Endothelial cell of umbilical vein (primary cell): Measurements from ENCODE around the gene KCNMA1. TPM values are rescaled to one million over a fixed set of nuclear protein-coding genes. Genes with fewer than 3 reads are reported as not detected.

ENCODE experiments used
- BruUV-seq: library from RNA; stranded (reverse); fragments of 400-500 nt; replicated peaks from 2 replicates; lab custom pipeline; 2021; lab: Mats Ljungman, UMichigan
- CTCF ChIA-PET: fragments of 300-600, 350-600 bp; sonication (Branson Sonifier 250); formaldehyde crosslinking; loops from one replicate; lab custom pipeline; 2021; ENCODE audit warnings: antibody characterized with exemption, inconsistent platforms; lab: Charles Lee
- POLR2A ChIA-PET: fragments of 300-600, 350-600 bp; sonication (Branson Sonifier 250); formaldehyde crosslinking; loops from one replicate; lab custom pipeline; 2021; ENCODE audit warnings: antibody characterized with exemption, inconsistent platforms; lab: Charles Lee
- DNase-seq: peaks from one replicate; pipeline ENCODE4 v3.0.0-alpha.2; 2011; ENCODE audit warnings: low read depth, low spot score
- FAIRE-seq: peaks from 2 replicates; lab custom pipeline; 2011; peaks lifted over from hg19 to GRCh38; lab: Jason Lieb, UNC
- H2AFZ ChIP-seq: 2 replicates; pipeline ENCODE4 v1.6.0; 2012; ENCODE audit warnings: low read depth, low read length, control low read depth, inconsistent platforms
- H3K27ac ChIP-seq: 2 replicates; pipeline ENCODE4 v1.5.1; 2011; ENCODE audit warnings: low read depth, mild to moderate bottlenecking, control low read depth, low read length, moderate library complexity; ENCODE audit not compliant: insufficient read depth
- H3K27me3 ChIP-seq, 2 experiments: 2 replicates each; pipeline versions ENCODE4 v1.6.0 to v1.6.1; 2011; ENCODE audit warnings: low read length in 2 of 2, mixed read lengths in 1 of 2; ENCODE audit not compliant: control insufficient read depth in 2 of 2, insufficient read depth in 2 of 2
- H3K36me3 ChIP-seq, 2 experiments: 2 replicates in 1 of 2; 3 replicates in 1 of 2; pipeline ENCODE4 v1.5.1; 2011; ENCODE audit warnings: low read length in 2 of 2, mild to moderate bottlenecking in 1 of 2, moderate library complexity in 1 of 2; ENCODE audit not compliant: control insufficient read depth in 2 of 2, insufficient read depth in 2 of 2; ENCODE audit errors: extremely low read depth in 1 of 2
- H3K4me1 ChIP-seq: 3 replicates; pipeline ENCODE4 v1.5.1; 2011; ENCODE audit warnings: mild to moderate bottlenecking, low read length; ENCODE audit not compliant: control insufficient read depth, insufficient read depth; ENCODE audit errors: extremely low read depth
- H3K4me2 ChIP-seq: 2 replicates; pipeline ENCODE4 v1.6.1; 2011; ENCODE audit warnings: low read length, control low read depth, mixed read lengths; ENCODE audit not compliant: insufficient read depth
- H3K4me3 ChIP-seq, 3 experiments: fragments of 200-600 bp in 1 of 3; sonication (generic), shearing (Covaris generic) in 1 of 3; replicated peaks in 1 of 3; 2 replicates each; pipeline ENCODE4 v1.5.1; 2011 to 2016; ENCODE audit warnings: control low read depth in 3 of 3, low read length in 3 of 3, mild to moderate bottlenecking in 2 of 3, inconsistent platforms in 1 of 3, low read depth in 1 of 3, moderate library complexity in 1 of 3; ENCODE audit not compliant: insufficient read depth in 1 of 3
- H3K79me2 ChIP-seq: 2 replicates; pipeline ENCODE4 v1.6.0; 2012; ENCODE audit warnings: low read length, inconsistent platforms; ENCODE audit not compliant: control insufficient read depth, insufficient read depth
- H3K9ac ChIP-seq: replicated peaks from 2 replicates; pipeline ENCODE3; 2011; ENCODE audit warnings: low read length, control low read depth; ENCODE audit not compliant: insufficient read depth; ENCODE audit errors: extremely low read depth
- H3K9me1 ChIP-seq: replicated peaks from 3 replicates; pipeline ENCODE4 v1.6.0; 2011; ENCODE audit warnings: mild to moderate bottlenecking, low read length; ENCODE audit not compliant: control insufficient read depth, insufficient read depth; ENCODE audit errors: extremely low read depth
- H3K9me3 ChIP-seq: replicated peaks from 2 replicates; pipeline ENCODE4 v1.5.1; 2012; ENCODE audit warnings: low read length, inconsistent platforms; ENCODE audit not compliant: control insufficient read depth, insufficient read depth
- H4K20me1 ChIP-seq: replicated peaks from 2 replicates; pipeline ENCODE3; 2011; ENCODE audit warnings: mild to moderate bottlenecking, low read length; ENCODE audit not compliant: control insufficient read depth, insufficient read depth; ENCODE audit errors: extremely low read depth
- EZH2 ChIP-seq: IDR thresholded peaks from 2 replicates; pipeline ENCODE4 v1.6.1; 2012; ENCODE audit warnings: borderline replicate concordance, low read depth, mild to moderate bottlenecking, moderate library complexity, low read length, inconsistent platforms; ENCODE audit not compliant: severe bottlenecking
- FOS ChIP-seq: IDR thresholded peaks from 2 replicates; pipeline ENCODE4 v1.6.1; 2011; ENCODE audit warnings: mild to moderate bottlenecking, low read length, moderate library complexity, borderline replicate concordance; ENCODE audit not compliant: insufficient read depth
- GATA2 ChIP-seq: IDR thresholded peaks from 2 replicates; pipeline ENCODE4 v1.7.0; 2011; ENCODE audit warnings: low read depth, mild to moderate bottlenecking, moderate library complexity, mixed read lengths, low read length; ENCODE audit not compliant: insufficient read length, insufficient read depth
- JUN ChIP-seq: IDR thresholded peaks from 2 replicates; pipeline ENCODE4 v1.6.1; 2011; ENCODE audit warnings: borderline replicate concordance, low read depth; ENCODE audit not compliant: insufficient read length, insufficient read depth
- MAX ChIP-seq: IDR thresholded peaks from 2 replicates; pipeline ENCODE4 v1.6.1; 2011; ENCODE audit not compliant: insufficient read depth, insufficient read length
- MYC ChIP-seq: IDR thresholded peaks from one replicate; pipeline ENCODE4 v1.6.1; 2011; ENCODE audit warnings: mild to moderate bottlenecking, low read depth, low read length
- POLR2A ChIP-seq: IDR thresholded peaks from 2 replicates; pipeline ENCODE4 v1.6.1; 2012; ENCODE audit warnings: low read depth, mild to moderate bottlenecking, control low read depth, low read length
- POLR2AphosphoS5 ChIP-seq: IDR thresholded peaks from 2 replicates; pipeline ENCODE4 v1.6.1; 2012; ENCODE audit warnings: low read depth, mild to moderate bottlenecking, control low read depth, low read length, moderate library complexity; ENCODE audit not compliant: insufficient read depth
- dilution Hi-C: fragments of 300-500 bp; cut with MboI; formaldehyde crosslinking; loops from one replicate; pipeline ENCODE4 v1.15.0; 2019; ENCODE audit warnings: low sequenced_read_pairs; ENCODE audit not compliant: extremely low pct_ligation_motif_present
- intact Hi-C: fragments of 100-400 bp; cut with micrococcal nuclease; formaldehyde crosslinking; loops from one replicate; pipeline ENCODE4 v1.10.0; 2022
- polyA plus RNA-seq, 4 experiments: library from polyadenylated mRNA; depleted of rRNA in 3 of 4; stranded (reverse) in 3 of 4; unstranded in 1 of 4; fragments of >200 nt; gene quantifications; 2 replicates each; pipeline versions ENCODE4 v1.2.1 to v1.2.3, GENCODE V29; 2011 to 2012; ENCODE audit warnings: missing spikeins in 1 of 4
- total RNA-seq: library from RNA; stranded (reverse); gene quantifications from 2 replicates; pipeline ENCODE4 v1.2.3, GENCODE V29; 2021
- TF ChIP-seq, protein P1 (sequence below), 2 donors: IDR thresholded peaks; 1 replicate in 1 of 2; 2 replicates in 1 of 2; pipeline ENCODE4 v1.5.1; 2011; ENCODE audit warnings: low read length in 2 of 2, mild to moderate bottlenecking in 2 of 2, moderate library complexity in 2 of 2, control low read depth in 1 of 2, inconsistent platforms in 1 of 2, low read depth in 1 of 2; ENCODE audit not compliant: insufficient read depth in 1 of 2; ENCODE audit errors: extremely low read depth in 1 of 2

Gene KCNMA1
- total and polyA plus RNA-seq, 2 donors (not counting 3 experiments of a cell fraction or from before 2014, with no cell fraction given), result 0.10 to 0.82 TPM

DNA sequence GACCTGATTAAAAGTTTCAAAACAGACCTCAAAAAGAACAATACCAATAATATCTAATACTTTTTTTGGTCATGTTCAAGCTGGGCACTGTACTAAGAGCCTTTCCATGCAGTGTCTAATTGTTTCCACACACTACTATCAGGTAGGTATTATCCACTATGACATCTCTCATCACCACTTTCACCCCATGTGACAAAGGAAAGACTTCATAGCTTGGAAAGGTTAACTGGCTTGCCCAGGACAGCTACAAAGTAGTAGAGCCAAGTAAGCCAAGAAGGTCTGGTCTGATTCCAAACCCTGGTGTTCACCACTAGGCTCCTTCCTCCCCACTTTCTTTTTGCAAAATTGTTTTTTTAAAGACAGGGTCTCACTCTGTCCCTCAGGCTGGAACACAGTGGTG lies 400.5 kb downstream of the KCNMA1 start:
- Histone ChIP-seq H3K4me1 (no peaks in the 10 kb centered on the region), H3K79me2 (no peaks in the 10 kb centered on the region), H4K20me1 (no peaks in the 10 kb centered on the region), H3K4me2 (no peak overlapping the region), H3K27ac (no peak overlapping the region), H3K9me1 (no peaks in the 10 kb centered on the region), H3K36me3 (no peaks in the 10 kb centered on the region), H2AFZ (no peak overlapping the region), H3K4me3 (no peak overlapping the region), H3K27me3 (peaks cover 2 to 4% of the 10 kb centered on the region in 2 experiments), H3K9me3 (no peaks in the 10 kb centered on the region), H3K9ac (no peak overlapping the region)
- no peak for TF ChIP-seq JUN
- TF ChIP-seq, protein P1, sequence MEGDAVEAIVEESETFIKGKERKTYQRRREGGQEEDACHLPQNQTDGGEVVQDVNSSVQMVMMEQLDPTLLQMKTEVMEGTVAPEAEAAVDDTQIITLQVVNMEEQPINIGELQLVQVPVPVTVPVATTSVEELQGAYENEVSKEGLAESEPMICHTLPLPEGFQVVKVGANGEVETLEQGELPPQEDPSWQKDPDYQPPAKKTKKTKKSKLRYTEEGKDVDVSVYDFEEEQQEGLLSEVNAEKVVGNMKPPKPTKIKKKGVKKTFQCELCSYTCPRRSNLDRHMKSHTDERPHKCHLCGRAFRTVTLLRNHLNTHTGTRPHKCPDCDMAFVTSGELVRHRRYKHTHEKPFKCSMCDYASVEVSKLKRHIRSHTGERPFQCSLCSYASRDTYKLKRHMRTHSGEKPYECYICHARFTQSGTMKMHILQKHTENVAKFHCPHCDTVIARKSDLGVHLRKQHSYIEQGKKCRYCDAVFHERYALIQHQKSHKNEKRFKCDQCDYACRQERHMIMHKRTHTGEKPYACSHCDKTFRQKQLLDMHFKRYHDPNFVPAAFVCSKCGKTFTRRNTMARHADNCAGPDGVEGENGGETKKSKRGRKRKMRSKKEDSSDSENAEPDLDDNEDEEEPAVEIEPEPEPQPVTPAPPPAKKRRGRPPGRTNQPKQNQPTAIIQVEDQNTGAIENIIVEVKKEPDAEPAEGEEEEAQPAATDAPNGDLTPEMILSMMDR (IDR thresholded peaks at IDR 0.05; ENCODE audit: extremely low read depth in 1 of 2, insufficient read depth in 1 of 2, low read depth in 1 of 2, low read length in 2 of 2), result no peak
- no peak for TF ChIP-seq GATA2
- TF ChIP-seq MAX, result no peak
- no peak for TF ChIP-seq POLR2AphosphoS5
- TF ChIP-seq MYC, result no peak
- no peak for TF ChIP-seq EZH2
- no peak for TF ChIP-seq POLR2A
- TF ChIP-seq FOS, result no peak
- ChIA-PET POLR2A (no interaction called here), CTCF (interaction anchor here (0.9 to 1.8 kb wide), 5 partner anchors 13 to 475 kb away, joined by 3 to 7 read pairs (median 4); no protein-coding TSS in a partner anchor)
- DNase-seq (no peak), FAIRE-seq (no peak)
- dilution Hi-C loops (no loop called here), intact Hi-C loops (no loop called here)
- BruUV-seq, result no TSS peak
